ENCODE data around the gene GDPD5. TPM values are rescaled to one million over a fixed set of nuclear protein-coding genes. Genes with fewer than 3 reads are reported as not detected.

Gene GDPD5
- total RNA-seq, 1 experiment from 2014 or later: 7.8 TPM

DNA sequence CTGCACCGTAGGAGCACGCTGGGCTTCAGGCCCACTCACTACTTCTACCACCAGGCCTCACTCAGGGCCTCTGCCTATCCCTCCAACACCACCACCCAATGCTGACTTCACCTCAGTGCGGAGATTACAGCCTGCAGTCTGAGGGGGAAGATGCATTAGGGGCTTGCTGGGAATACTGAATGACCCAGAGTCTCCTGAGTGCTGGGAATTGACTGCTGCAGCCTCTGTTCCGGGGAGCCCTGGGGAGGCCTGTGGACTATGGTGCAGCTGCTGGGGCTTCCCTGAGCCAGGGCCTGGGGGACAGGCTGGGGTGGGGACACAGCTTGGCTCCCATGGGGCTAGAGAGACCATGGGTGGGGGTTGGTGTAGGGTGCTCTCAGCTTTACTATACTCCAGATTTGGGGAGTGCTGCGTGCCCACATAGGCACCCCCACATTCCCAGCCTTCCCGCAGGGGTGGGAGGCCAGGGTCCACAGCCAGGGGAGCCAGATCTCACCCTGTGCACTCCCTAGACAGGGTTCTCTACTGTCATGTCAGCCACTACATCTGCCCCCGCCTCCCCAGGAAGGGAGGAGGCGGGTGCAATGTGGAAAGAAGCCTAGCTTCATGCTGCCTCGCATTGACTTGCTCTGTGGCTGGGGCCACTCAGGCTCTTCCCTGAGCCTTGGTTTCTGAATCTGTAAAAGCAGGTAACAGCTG, 44.4 kb downstream of the GDPD5 start:
- WGBS (ENCODE audit: extremely low coverage, insufficient read length, low lambda C conversion rate): no CpG with 5 or more reads among the region's 9 CpGs
- Histone ChIP-seq H3K27ac (ENCODE audit: insufficient read length, low read depth, low read length) (no peak overlapping the region), H3K9me3 (ENCODE audit: control insufficient read depth, low read depth, low read length) (no peaks in the 10 kb centered on the region), H3K23ac (ENCODE audit: insufficient read length, low read depth, low read length) (no peak overlapping the region), H2AK5ac (ENCODE audit: insufficient read length, low read length) (no peak overlapping the region), H3K23me2 (ENCODE audit: insufficient read length, low read depth, low read length, poor library complexity, severe bottlenecking) (no peaks in the 10 kb centered on the region), H2BK12ac (ENCODE audit: insufficient read length, low read depth, low read length) (no peak overlapping the region), H3K79me1 (ENCODE audit: insufficient read depth, low read depth, low read length, poor library complexity, severe bottlenecking) (no peaks in the 10 kb centered on the region), H2AFZ (ENCODE audit: low read length) (no peak overlapping the region), H2BK15ac (ENCODE audit: low read depth, low read length) (no peak overlapping the region), H4K8ac (replicated peaks; ENCODE audit: insufficient read length, low read depth, low read length) (no peak overlapping the region), H3K18ac (ENCODE audit: insufficient read length, low read depth, low read length) (no peak overlapping the region), H3K79me2 (ENCODE audit: insufficient read depth, low read length) (no peaks in the 10 kb centered on the region), H3K56ac (ENCODE audit: insufficient read length, low read depth, low read length) (no peak overlapping the region), H2BK20ac (ENCODE audit: low read depth, low read length, poor library complexity, severe bottlenecking) (no peak overlapping the region), H2BK5ac (ENCODE audit: insufficient read length, low read length) (no peak overlapping the region), H3K27me3 (ENCODE audit: insufficient read depth, low read length) (no peaks in the 10 kb centered on the region), H3K4me1 (ENCODE audit: insufficient read depth, low read length) (no peaks in the 10 kb centered on the region), H3K9ac (ENCODE audit: extremely low read depth, insufficient read length, low read length) (no peak overlapping the region), H4K20me1 (ENCODE audit: control insufficient read depth, insufficient read depth, insufficient read length) (no peaks in the 10 kb centered on the region), H3K4me2 (ENCODE audit: insufficient read depth, insufficient read length, low read length) (no peak overlapping the region), H3T11ph (ENCODE audit: low read length) (no peak overlapping the region), H3K4ac (ENCODE audit: low read depth, low read length) (no peak overlapping the region), H4K91ac (ENCODE audit: insufficient read length, low read depth, low read length) (no peak overlapping the region), H4K5ac (ENCODE audit: insufficient read length, low read depth, low read length) (no peak overlapping the region), H3K14ac (ENCODE audit: insufficient read depth, low read length) (no peak overlapping the region), H2BK120ac (ENCODE audit: low read depth, low read length, poor library complexity, severe bottlenecking) (no peak overlapping the region)
- no peak for DNase-seq
- Mint-ChIP-seq H3K4me1 (peaks cover 2 to 10% of the 10 kb centered on the region in 2 experiments; a peak in 2 of 4 replicates), H3K4me3 (no peak overlapping the region), H3K27me3 (ENCODE audit: low read depth) (no peaks in the 10 kb centered on the region), H3K9me3 (no peaks in the 10 kb centered on the region), H3K36me3 (ENCODE audit: insufficient read depth in 1 of 3, low read depth in 3 of 3) (no peaks in the 10 kb centered on the region), H3K27ac (no peak overlapping the region; a peak in 1 of 7 replicates)
- TF ChIP-seq, protein P1, sequence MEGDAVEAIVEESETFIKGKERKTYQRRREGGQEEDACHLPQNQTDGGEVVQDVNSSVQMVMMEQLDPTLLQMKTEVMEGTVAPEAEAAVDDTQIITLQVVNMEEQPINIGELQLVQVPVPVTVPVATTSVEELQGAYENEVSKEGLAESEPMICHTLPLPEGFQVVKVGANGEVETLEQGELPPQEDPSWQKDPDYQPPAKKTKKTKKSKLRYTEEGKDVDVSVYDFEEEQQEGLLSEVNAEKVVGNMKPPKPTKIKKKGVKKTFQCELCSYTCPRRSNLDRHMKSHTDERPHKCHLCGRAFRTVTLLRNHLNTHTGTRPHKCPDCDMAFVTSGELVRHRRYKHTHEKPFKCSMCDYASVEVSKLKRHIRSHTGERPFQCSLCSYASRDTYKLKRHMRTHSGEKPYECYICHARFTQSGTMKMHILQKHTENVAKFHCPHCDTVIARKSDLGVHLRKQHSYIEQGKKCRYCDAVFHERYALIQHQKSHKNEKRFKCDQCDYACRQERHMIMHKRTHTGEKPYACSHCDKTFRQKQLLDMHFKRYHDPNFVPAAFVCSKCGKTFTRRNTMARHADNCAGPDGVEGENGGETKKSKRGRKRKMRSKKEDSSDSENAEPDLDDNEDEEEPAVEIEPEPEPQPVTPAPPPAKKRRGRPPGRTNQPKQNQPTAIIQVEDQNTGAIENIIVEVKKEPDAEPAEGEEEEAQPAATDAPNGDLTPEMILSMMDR (conservative IDR thresholded peaks at IDR 0.05): no peak
